GM12873 (cell line): ENCODE results near the gene ZNF219.

ENCODE experiments used
- TF ChIP-seq, protein P1 (sequence below): IDR thresholded peaks from 2 replicates; pipeline ENCODE4 v1.5.1; 2012; ENCODE audit warnings: low read depth, mild to moderate bottlenecking, moderate library complexity, low read length, control low read depth; ENCODE audit not compliant: insufficient read depth; ENCODE audit errors: missing control alignments

ZNF219 gene

DNA sequence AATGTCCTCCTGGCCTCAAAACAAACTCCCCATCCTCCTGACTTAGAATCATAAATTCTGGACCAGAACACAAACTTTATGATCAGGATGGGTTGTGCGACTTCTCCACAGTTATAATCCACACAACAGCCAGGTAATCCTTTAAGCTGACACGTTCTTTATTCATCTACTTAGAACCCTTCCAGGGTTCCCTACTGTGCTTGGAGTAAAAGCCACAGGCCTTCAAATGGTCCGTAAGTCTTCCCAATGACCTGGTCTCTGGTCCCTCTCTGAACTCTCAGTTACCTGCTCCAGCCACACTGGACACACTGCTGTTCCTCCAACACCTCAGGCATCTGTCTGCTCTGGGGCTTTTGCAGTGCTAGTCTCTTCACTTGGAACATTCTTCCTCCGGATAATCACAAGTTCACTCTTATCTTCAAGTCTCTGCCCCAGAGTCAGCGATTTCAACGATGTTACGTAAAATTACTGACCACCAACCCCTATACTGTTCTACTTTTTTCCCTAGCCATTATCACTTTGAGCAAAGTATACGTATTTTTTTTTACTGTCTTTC, 58.0 kb downstream of the ZNF219 start:
- TF ChIP-seq, protein P1, sequence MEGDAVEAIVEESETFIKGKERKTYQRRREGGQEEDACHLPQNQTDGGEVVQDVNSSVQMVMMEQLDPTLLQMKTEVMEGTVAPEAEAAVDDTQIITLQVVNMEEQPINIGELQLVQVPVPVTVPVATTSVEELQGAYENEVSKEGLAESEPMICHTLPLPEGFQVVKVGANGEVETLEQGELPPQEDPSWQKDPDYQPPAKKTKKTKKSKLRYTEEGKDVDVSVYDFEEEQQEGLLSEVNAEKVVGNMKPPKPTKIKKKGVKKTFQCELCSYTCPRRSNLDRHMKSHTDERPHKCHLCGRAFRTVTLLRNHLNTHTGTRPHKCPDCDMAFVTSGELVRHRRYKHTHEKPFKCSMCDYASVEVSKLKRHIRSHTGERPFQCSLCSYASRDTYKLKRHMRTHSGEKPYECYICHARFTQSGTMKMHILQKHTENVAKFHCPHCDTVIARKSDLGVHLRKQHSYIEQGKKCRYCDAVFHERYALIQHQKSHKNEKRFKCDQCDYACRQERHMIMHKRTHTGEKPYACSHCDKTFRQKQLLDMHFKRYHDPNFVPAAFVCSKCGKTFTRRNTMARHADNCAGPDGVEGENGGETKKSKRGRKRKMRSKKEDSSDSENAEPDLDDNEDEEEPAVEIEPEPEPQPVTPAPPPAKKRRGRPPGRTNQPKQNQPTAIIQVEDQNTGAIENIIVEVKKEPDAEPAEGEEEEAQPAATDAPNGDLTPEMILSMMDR, result no peak
